ENCODE data around the gene SNX22.
A peak's percentile ranks its signal among the peaks of the same experiment; 100 is the strongest.

SNX22 gene

DNA sequence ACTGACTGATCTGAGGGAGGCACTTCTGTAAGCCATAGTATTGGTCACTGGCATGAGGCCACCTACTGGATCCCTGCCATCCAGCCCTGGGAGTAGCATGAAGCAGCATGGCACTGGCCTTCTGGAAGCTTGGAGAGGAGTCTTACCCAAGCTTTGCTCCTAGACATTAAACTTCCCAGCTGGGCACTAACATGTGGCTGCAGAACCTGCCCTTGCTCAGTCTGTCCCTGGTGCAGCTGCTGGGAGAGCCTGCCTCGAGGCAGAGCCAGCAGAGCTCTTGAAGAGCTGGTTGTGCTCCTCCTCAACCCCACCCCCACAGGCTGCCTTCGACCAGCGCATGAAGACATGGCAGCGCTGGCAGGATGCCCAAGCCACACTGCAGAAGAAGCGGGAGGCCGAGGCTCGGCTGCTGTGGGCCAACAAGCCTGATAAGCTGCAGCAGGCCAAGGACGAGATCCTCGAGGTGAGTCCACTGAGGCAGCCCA is 17.1 kb upstream of the SNX22 start:
- DNase-seq (ENCODE audit: low read depth), result no peak

DNA sequence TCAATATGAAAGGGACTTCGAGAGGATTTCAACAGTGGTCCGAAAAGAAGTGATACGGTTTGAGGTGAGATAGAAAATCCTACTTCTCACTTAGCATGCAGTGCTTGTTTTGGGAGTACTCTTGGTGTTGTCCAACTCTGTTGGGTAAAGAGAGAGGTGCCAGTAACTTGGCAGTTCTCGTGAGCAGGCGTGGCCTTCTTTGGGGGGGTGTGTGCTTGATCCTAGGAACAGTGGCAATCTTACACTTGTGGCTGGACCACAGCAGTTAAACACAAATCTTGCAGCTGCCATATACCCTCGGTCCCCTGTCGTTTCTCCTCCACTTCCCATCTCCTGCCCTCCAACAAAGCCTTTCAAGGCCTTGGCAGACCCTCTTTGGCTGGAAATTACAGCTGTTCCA is 15.2 kb upstream of the SNX22 start:
- DNase-seq (ENCODE audit: low read depth), result no peak

DNA sequence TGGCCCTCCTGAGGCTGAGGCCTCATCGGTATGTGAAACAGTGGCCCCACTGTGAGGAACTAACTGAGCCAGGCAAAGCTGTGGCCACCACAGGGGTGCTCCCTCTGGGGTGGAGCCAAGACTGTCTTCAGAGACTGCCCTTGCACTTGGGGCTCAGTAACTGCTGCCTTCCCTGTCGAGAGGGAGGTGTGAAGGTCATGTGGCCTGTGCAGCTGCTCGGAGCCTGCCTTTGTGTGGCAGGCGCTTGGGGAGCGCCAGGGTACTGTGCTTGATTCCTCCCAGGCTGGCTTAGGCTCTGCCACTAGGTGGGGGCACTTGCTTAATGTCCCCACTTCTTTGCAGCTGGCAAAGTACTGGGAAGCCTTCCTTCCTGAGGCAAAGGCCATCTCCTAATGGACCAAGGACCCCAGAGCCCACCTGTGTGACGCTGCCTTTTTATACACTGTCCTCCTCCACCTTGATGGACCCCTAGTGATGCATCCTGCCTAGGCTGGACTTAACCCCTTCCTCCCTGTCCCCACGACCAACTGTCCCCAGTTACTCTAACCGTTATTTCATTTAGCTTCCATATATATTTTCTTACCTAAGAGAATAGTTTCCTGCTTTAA is 14.2 kb upstream of the SNX22 start:
- DNase-seq (ENCODE audit: low read depth), result no peak

DNA sequence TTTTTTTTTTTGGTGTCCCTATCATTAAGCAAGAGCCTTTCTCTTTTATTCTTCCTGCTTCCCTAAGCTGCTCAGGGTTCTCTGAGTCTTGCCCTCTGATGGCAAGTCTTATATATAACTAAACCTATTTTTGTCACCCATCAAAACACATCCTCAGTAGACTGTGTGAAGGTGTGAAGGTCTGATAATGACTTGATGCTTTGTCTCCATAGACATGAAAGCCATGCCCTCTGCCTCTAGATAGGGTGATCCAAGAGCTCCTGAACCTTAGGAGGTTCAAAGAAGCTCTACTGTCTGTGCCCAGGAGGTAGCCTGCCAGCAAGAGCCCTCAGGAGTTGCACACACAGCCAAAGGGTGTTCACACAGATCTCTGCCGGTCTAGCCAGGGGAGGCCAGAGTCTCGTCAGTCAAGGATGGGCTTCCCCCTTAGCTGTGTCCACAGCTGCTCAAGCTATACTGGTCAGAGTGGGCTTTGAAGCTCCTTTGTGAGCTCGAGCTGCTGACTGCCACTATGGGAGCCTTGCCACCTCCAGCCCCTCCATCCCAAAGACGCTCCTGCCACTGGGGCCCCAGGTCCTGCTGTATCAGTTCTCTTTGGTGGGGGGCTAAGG is 13.1 kb upstream of the SNX22 start:
- DNase-seq (ENCODE audit: low read depth), result no peak

DNA sequence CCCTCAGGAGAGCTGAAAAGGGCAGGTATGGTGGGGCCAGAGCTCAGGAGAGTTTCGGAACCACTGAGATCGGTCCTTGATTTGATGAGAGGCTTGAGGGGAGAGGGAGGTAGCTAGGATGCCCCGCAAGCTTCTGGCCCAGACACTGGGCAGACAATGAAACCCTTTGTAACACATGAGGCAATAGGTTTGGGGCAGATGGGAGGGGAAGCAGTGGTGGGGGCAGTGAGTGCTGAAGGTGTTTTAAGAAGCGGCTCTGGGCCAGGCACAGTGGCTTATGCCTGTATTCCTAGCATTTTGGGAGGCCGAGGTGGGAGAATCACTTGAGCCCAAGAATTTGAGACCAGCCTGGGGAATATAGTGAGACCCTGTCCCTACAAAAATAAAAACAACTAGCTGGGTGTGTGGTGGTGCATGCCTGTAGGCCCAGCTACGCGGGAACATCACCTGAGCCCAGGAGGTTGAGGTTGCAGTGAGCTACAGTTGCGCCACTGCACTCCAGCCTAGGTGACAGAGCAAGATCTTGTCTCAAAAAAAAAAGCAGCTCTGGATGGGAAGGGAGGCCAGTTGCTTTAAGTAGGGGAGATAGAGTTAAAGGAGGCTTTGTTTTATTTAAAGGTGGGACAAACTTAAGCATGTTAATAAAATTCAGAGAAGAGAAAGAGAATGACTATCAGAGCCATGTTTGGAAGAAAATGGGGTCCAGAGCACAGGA is 9.6 kb upstream of the SNX22 start:
- DNase-seq (ENCODE audit: low read depth), result no peak

DNA sequence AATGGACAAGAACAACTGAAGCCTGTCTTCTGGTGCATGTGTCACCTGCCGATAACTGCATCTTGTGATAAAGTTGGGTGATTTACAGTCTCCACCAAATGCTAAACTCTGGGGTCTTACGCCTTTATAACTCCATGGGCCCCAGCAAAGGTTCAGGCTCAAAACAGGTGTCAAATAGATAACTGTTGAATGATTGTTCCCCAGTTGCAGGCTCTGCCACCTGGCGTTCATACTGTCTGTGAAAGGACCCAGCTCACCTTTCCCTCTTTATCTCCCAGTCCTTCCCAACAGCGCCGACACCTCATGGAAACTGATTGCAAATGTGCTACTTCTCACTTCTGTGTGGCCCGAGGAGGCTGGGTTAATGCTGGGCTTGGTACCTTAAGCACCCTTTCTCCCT is 8.3 kb upstream of the SNX22 start:
- DNase-seq (ENCODE audit: low read depth), result no peak

DNA sequence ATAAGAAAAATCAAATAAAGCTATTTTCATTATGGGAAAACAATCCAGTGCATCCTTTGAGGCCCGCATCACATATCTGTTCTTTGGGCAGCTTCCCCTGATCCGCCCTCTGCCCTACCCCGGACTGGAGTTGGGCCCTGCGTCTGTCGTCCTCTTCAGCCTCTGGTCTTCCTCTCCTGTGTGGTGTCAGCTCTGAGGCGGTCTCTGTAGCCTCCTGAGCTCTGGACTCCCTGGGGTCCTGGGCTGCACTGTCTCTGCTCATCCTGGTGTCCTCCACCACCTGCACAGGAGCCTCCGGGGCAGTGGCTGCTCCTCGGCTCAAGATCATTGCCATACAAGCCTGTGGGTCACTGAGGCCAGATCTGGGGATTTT is 7.4 kb upstream of the SNX22 start:
- no peak for DNase-seq (ENCODE audit: low read depth)

DNA sequence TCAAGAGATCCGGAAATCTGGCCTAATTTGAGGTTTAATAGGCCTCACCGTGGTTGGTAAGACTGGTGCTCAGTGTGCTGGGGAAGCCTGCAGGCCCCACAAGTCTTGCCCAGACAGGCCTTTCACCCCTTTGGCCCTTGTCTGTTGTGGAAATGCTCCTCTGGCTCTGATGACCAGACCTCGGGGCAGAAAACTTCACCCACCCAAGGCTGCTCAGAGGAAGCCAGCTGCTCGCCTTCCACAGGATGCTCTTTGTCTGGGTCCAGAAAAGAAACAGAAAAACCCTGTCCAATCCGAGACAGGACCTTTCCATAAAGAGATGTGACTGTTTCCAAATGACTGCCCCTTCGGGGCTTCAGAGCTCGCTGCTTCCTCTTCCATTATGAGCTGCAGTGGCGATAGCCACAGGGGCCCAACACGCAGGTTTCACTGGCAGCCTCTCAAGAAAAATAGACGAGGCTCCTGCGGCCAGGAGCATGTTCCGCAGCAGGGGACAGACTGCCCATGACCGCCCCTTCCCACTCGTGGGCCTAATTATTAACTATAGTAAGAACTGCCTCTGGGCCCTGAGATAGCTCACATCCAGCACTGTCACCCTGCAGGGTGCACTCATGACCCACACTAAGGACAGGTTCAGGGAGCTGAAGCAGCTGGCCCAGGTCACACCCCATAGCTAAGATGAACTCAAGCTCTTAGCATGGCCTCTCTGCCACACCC is 6.8 kb upstream of the SNX22 start:
- DNase-seq (ENCODE audit: low read depth), result no peak

DNA sequence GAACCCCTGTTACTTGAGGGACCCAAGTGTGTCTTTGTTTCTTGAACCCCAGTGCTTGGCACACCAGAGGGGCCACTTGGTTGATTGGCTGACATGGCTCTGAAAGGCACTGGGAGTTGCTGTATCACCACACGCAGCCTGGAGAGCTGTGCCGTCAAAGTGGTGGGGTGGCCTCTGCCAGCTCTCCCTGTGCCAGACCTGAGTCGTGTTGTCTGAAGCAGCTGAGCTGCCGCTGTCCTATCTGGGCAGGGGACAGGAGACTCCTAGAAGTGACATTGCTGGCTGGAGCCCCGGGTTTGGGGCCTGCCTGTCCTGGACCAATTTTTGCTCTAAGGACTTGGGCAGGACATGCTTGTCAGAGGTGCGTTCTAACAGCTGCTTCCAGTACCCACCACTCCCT is 5.5 kb upstream of the SNX22 start:
- DNase-seq (ENCODE audit: low read depth), result no peak

DNA sequence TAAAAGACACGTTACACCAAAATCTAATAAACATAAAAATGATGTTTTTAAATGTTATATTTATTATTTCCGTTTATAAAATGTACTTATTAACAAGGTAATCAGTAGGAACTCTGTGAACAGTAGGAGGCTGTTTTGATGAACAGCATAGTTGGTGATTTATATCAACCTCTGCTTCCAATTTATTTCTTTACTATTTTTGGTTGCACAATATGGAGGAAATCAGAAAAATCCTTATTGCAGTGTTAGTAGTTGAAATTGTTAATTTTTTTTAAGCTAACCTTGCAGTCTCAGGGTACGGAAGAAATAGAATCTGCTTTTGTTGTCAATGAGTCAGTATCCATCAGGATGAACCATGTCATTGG is 5.0 kb upstream of the SNX22 start:
- no peak for DNase-seq (ENCODE audit: low read depth)

DNA sequence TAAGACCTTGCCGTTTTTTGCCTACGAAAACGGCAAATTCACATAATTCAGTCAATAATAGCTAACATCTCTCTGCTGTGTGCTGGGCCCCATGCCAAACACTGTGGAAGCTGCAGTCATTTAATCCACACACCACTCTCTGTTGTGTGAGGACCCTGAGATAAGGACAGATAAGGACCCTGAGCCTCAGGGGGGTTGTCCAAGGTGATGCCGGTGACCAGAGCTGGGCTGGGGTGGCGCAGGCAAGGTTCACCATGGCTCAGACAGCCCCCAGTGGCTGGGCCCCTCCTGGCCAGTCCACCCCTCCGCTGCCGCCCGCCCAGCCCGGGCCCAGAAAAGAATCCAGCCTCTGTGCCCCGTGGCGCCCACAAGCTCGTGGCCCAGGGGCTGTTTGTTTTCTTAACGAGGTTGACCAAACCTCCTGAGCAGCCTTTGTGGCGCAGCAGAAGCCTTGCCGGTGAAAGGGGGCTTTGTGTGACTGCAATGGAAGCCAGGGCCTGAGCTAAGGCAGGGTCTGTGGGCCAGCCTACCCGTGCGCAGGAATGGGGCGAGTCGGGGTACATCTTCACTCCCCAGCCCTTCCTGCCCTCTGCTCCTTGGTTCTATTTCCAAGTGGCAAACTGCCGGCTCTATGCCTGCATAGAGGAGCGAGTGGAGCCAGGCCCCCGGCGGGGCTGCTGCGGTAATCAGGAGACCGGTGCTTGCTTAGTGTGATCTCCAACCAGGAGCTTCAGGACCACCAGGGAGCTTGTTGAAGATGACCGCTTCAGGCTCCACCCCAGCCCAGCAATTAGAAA is 4.4 kb upstream of the SNX22 start:
- no peak for DNase-seq (ENCODE audit: low read depth)

DNA sequence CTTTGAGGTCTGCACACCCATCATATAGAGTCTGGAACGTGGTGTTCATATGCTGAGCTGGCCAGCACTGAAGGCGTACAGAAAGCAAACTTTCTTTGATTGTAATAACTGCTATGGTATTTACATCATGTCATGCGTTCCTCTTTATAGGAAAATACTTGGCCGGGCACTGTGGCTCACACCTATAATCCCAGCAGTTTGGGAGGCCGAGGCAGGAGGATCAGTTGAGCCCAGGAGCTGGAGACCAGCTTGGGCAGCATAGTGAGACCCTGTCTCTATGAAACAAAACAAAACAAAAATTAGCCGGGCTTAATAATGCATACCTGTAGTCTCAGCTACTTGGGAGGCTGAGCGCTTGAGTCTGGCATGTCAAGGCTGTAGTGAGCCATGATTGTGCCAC is 3.4 kb upstream of the SNX22 start:
- DNase-seq (ENCODE audit: low read depth), result no peak

DNA sequence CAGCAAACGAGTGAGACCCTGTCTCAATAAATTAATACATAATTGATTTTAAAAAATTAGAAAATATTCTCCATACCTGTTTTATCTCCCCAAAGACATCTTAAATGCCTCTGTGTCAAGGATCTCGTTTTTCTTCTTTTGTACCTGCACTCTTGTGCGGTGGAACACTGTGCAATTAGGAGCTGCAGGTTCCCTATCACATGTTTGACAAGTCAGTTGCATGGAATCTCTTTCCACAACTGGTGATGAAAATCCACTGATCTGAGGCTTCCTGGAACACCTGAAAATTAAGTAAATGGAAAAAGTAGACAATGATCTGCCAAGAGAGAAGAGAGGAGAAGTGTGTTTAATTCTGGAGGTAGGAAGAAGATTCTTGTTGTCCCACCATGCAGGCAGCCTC is 3.0 kb upstream of the SNX22 start:
- DNase-seq (ENCODE audit: low read depth), result no peak

DNA sequence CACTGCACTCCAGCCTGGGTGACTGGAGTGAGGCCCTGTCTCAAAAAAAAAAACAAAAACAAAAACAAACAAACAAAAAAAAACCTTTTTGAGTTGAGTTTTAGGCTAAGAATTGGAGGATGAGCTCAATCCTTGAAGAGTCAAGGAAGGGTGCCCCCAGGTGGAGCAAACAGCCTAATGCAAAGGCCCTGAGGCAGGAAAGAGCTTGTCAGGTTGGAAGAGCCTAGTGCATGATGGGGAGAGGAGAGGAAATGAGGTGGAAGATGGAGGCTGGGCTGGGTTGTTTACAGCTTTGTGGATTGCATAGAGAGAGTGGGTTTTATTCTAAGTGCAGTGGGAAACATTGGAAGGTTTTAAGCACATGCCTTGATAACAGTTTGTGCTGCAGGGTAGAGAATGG is 2.1 kb upstream of the SNX22 start:
- DNase-seq (ENCODE audit: low read depth), result no peak

DNA sequence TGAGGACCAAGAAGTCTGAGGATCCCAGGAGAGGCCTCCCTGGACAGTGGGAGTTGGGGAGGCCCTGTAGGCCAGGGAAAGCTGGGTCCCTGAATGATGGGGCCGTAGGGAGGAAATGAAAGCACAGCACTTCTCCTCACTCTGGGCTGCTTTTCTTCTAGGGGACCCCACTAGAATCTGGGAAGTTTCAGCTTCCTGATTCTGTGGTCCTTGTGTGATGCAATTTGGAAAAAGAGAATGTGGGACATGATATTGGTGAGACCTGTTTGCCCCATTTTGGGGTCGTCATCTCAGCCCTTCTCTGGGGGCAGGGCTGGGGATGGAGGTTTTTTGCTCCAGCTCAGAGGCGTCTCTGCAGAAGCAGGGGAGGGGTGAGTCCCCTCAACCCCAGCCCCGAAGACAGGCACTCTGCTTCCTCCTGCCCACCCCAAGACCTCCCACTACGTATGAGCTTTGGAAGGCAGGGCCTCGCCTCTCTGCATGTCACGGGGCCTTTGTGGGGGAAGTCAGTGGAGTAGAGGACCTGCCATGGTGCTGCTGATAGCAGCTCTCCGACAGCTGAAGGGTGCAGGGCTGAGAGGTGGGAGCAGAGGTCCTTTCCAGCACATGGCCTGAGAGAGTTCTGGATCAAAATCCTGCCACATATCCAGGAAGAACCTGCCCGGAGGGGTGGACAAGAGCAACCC is 1.5 kb upstream of the SNX22 start:
- no peak for DNase-seq (ENCODE audit: low read depth)

DNA sequence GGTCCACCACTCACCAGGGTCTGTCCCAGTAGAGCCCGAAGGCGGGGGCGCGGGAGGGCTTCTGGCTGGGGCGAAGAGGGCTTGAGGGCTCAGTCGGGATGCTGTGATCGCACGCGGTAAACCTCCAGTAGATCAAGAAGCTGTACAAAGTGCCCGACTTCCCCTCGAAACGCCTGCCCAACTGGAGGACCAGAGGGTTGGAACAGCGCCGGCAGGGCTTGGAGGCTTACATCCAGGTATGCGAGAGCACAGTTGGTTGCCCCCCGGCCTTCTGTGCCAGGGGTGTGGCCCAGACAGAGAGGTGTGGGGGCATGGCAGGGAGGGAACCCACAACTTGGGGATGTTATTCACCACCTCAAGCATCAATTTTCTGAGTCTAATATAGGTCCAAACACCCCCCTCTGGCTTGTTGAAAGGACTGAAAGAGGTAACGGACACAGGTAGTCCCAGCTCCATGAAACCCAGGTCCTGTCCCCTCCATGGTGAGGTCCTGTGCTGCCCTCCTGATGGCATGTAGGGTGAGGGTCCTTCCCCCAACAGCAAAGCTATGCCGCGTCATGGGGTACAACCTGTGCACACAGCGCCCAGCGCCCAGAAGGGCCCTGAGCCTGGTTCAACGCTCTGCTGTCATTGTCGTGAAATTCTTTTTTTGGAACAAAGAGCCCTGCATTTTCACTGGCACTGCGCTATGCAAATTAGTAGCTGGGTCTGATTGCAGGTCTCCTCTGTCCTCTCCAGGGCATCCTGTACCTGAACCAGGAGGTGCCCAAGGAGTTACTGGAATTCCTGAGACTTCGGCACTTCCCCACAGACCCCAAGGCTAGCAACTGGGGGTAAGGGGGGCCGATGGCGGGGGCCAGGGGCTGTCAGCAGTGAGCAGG is 1.2 kb downstream of the SNX22 start:
- DNase-seq (ENCODE audit: low read depth), result no peak

DNA sequence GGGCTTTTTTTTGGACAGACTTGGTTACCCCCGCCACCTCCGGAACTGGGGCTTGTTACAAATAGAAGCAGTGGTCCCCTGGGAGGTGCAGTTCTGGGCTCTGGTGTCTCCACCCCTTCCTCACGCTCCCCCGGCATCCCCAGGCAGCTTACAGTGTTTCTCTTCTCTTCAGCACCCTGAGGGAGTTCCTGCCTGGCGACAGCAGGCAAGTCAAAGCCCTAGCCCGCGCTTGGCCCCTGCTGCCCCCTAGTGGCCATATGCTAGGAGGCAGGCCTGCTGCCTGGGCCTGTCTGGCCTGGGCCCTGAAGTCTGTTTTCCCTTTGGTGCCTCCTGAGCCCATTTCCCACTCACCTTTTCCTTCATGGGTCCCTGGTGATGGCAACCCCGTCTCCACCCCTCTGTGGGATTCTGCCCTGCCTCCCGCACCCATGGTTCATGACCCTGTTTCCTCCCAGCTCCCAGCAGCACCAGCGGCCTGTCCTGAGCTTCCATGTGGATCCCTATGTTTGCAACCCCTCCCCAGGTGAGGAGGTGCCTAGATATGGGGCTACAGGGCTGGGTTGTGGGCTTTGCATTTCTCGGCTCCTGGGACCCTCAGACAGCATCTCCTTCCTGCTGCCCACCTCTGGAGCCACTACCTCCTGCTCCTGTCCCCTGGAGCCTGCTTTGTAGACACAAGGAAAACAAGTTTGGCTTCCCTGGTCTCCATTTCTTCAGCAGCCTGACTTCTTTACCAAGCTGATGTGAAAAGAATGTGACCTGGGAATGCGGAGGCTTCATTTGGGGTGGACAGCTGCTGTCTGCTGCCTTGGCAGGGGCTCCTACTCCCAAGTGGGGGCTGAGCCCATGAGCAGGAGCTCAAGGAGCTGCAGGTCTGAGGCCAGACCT is 2.2 kb downstream of the SNX22 start:
- DNase-seq (ENCODE audit: low read depth), result peak; percentile 88

DNA sequence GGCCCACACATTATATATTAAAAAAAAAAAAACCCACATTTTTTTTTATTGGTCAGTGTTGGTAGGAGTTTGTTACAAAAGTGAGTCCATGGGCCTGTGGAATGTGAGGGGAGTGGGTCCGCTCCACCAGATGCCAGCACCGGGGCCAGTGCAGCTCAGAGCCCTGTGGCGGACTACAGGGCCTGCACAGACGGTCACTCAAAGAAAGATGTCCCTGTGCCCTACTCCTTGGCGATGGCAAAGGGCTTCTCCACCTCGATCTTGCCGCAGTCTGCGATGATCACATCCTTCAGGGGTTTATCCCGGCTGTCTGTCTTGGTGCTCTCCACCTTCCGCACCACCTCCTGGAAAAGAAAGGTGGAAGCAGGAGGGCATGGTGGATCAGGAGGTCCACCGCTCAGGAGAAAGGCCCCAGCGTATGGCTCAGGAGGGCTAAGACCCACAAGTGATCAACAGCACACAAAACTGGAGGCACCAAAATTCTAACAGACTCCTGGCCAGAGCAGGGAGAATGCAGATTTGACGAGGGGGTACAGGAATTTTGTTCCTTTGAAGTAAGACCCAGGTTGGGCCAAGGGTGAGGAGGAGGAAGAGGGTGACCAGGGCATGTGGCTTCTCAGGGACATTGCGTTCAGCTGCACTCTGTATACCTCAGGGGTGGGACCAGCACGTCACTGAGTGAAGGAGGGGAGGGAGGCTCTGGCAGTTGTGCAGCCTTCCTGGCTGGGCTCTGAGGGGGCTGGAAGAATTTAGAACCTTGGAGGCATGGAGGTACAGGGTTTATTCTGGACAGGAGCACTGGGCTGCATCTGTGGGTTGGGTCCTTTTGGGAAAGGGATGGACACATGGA is 4.5 kb downstream of the SNX22 start:
- no peak for DNase-seq (ENCODE audit: low read depth)
